ENCODE data around the gene BDNF.

BDNF gene

DNA sequence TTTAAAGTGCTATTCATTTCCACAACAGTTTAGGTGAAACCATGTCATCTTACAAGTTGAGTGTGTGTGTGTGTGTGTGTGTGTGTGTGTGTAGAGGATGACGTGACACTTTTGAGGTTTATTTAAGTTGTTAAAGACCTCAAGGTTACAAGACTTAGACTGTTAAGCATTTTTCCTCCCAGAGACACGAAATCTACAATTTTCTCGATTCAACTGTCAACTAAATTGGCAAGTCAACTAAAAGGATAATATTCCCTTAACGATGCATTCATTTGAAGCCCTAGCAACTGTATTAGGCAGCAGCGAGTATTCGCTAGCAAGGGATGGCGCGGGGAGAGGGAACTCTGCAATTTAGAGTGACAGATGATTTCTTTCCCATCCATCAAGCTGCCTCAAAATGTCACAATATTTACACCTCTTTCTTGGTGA, 17.6 kb upstream of the BDNF start:
- no peak overlapping the region for H3K4me3 ChIP-seq (ENCODE audit: low read depth, low read length)
- TF ChIP-seq, protein P1, sequence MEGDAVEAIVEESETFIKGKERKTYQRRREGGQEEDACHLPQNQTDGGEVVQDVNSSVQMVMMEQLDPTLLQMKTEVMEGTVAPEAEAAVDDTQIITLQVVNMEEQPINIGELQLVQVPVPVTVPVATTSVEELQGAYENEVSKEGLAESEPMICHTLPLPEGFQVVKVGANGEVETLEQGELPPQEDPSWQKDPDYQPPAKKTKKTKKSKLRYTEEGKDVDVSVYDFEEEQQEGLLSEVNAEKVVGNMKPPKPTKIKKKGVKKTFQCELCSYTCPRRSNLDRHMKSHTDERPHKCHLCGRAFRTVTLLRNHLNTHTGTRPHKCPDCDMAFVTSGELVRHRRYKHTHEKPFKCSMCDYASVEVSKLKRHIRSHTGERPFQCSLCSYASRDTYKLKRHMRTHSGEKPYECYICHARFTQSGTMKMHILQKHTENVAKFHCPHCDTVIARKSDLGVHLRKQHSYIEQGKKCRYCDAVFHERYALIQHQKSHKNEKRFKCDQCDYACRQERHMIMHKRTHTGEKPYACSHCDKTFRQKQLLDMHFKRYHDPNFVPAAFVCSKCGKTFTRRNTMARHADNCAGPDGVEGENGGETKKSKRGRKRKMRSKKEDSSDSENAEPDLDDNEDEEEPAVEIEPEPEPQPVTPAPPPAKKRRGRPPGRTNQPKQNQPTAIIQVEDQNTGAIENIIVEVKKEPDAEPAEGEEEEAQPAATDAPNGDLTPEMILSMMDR (IDR thresholded peaks at IDR 0.05; ENCODE audit: insufficient read depth, low read depth, low read length, missing control alignments): no peak
- no peak for DNase-seq (ENCODE audit: low read depth)

DNA sequence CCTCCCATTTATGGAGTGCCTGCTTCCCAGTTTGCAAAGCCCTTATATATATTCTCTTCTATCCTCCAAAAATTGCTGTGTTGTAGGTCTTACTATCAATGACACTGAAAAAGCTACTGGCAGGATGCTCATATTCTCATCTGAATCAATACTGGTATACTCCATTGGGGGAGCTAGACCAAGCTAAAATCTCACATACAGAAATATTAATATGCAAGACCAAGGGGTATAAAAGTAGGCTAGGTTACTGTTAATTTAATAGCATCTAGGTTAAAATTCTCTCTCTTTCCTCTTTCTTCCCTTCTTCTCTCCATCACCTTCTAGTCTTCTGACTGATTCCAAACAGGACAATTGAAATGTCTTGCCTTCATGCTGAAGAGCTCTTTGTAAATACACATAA, 17.1 kb upstream of the BDNF start:
- TF ChIP-seq, protein P1 (IDR thresholded peaks at IDR 0.05; ENCODE audit: insufficient read depth, low read depth, low read length, missing control alignments): no peak

DNA sequence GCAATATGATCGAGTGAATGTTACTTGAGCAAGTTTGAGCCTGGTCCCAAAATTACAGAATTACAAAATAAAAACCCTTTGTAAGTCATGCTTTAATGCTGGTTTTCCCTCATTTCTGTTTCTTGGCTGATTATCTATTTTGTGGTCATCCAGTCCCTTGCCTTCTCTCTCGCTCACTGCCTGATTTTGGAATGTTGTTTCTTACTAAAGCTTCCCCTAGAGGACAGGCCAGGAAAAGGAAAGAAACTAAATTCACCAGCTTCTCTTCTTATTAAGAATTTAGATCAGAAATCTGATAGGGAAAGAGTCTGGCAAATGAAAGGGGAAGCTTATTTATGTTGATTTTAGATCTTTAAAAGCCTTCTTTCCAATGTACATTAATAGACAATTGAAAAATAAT, 16.6 kb upstream of the BDNF start:
- DNase-seq (ENCODE audit: low read depth): no peak
- H3K4me3 ChIP-seq (ENCODE audit: low read depth, low read length): no peak overlapping the region
- TF ChIP-seq, protein P1 (IDR thresholded peaks at IDR 0.05; ENCODE audit: insufficient read depth, low read depth, low read length, missing control alignments): no peak

More for the DNA sequence above, 17.1 kb upstream of the BDNF start:
- no peak overlapping the region for H3K4me3 ChIP-seq (ENCODE audit: low read depth, low read length)
- DNase-seq (ENCODE audit: low read depth): no peak

DNA sequence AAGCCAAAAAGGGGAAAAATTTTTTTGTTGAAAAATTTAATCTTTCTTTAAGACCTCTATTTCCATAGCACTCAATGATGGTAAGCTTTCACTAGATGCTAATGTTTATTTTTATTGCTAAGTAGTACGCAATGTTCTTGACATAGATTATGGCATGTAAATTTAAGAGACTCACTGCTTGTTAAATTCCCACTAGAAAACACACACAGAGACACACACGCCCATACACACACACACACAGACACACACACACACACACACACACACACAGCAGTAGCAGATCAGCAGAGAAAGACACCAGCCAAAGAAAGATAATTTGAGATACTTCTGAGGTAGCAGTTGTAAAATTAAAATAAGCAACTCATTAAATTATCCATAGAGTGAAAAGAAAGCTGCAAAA, 16.0 kb upstream of the BDNF start:
- no peak for DNase-seq (ENCODE audit: low read depth)
- TF ChIP-seq, protein P1 (IDR thresholded peaks at IDR 0.05; ENCODE audit: insufficient read depth, low read depth, low read length, missing control alignments): no peak
- H3K4me3 ChIP-seq (ENCODE audit: low read depth, low read length): no peak overlapping the region

DNA sequence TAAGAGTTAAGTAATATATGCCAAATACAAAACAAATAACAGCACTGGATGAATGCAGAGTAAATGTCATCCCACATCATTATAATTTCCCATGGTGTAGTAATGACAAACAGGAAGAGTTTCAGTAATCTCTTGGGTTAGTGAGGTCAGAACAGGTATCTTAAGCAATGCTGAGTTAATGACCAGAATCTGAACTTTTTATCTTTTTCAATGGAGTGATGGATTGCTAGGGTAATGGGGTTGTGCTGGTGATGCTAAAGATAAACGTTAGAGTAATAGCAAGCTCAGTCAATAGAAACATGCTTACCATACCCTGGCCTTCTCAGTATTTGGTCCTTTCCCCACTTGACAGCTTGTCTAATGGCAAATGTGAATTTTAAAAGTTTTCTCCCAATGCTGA, 11.5 kb upstream of the BDNF start:
- H3K4me3 ChIP-seq (ENCODE audit: low read depth, low read length): no peak overlapping the region
- DNase-seq (ENCODE audit: low read depth): no peak
- TF ChIP-seq, protein P1 (IDR thresholded peaks at IDR 0.05; ENCODE audit: insufficient read depth, low read depth, low read length, missing control alignments): no peak

DNA sequence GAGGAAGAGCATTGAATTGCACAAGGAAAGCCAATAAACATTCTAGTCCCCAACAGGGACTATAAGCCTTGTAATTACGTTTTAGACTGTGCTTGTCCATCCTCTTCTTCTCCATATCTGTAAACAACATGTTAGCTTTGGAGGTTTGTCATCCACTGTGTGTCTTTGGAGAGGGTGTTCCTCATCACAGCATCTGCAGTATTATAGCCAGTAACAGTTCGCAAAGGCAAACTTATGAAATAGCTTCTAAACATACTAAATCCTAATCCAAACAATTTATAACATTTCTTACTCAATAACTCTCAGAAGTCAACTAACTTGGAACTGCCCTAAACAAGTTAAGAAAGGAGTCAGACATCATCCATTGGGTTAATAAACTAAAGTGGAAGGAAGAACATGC, 10.3 kb upstream of the BDNF start:
- no peak for DNase-seq (ENCODE audit: low read depth)
- TF ChIP-seq, protein P1 (IDR thresholded peaks at IDR 0.05; ENCODE audit: insufficient read depth, low read depth, low read length, missing control alignments): no peak
- no peak overlapping the region for H3K4me3 ChIP-seq (ENCODE audit: low read depth, low read length)

DNA sequence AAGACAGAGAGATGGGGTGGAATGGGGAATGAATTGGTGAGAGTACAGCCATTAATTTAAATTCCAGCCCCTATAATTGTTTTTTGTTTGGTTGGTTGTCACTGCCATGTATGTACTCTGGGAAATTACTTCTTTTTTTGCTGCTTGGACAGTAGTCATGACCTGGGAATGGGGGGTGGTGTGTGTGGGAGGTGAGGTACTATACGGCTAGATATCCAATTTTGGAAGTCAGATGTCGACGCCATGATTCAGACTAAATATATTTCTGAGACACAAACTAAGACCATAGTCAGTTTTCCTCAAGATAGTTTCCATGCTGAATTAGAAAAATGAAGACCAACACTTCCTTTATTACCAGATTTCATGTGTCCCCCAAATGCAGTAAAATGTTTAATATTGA, 7.4 kb upstream of the BDNF start:
- no peak overlapping the region for H3K4me3 ChIP-seq (ENCODE audit: low read depth, low read length)
- no peak for DNase-seq (ENCODE audit: low read depth)
- TF ChIP-seq, protein P1 (IDR thresholded peaks at IDR 0.05; ENCODE audit: insufficient read depth, low read depth, low read length, missing control alignments): no peak

Measured in GM12865 (cell line).